GM19238 (cell line): ENCODE data around the gene CRTC2.

ENCODE experiments used
- DNase-seq: peaks from one replicate; pipeline ENCODE4 v3.0.0; 2011; ENCODE audit warnings: low spot score; ENCODE audit not compliant: insufficient read length

Gene CRTC2

DNA sequence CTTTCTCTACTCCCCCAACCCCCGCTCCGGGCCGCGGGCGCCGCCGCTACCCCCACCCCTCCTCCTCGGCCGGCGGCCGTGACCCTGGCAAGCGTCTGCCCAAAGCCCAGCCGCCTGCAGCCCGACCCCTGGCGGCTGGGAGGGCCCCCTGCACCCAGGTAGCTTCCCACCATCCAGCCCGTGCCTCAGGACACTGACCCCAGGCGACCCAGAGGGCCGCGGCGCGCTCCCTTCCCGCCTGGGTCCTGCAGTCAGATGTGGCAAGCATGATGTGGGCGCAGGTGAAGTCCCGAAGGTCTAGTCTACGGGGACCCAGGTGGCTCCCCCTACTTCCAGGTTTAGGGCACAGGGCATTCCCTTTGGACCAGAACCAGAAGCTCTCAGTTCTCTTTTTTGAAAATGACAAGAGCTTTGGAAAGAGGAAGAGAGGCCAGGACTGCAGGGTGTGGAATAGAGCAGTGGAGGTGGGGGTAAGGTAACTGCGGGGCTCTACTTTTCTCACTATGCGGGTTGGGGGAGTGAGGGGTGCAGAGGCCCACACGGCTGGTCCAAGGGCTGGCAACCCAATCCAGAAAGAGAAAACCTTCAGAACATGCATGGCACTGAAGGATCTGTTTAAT lies 11.7 kb downstream of the CRTC2 start, which contains the start of gene DENND4B:
DENND4B (minus strand) TSS at position 97 of the 620 bp plus-strand sequence. CDS start 2,344 bp downstream, outside the sequence.
- DNase-seq: peak; percentile 99

DNA sequence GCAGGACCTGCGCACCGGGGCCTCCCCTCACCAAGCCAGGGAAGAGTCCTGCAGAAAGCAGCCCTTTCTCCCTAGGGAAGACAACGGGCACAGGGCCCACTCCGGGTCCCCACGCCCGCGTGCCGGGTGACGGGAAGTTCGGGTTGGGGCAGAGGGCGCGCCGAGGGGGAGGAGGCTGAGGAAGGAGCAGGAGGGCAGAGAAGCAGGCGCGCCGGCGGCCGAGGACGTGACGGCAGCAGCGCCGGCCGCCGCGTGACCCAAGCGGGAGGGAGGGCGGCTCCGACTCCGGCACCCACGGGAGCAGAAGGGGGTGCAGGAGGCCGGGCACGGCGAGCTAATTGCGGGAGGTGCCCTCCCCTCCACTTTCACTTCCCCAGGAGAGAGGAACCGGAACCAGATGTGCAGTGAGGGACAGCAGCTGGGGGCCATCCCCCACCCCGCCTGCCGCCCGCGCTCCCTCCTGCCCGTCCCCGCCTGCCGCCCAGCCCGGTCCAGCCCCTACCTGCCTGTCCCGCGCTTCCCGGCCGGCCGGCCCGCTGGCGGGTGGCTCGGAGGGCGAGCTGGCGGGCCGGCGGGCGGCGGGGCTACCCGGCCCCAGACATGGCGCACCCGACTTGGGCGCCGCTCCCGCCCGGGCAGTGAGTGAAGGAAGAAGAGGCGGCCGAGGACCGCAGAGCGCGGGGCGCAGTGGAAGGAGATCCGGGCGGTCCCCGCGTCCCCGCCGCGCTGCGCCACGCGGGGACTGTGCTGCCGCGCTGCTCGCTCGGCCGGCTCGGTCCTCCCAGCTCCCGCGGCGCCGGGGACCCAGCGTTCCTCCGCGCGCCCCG lies 12.4 kb downstream of the CRTC2 start:
- peak; percentile 96 for DNase-seq

DNA sequence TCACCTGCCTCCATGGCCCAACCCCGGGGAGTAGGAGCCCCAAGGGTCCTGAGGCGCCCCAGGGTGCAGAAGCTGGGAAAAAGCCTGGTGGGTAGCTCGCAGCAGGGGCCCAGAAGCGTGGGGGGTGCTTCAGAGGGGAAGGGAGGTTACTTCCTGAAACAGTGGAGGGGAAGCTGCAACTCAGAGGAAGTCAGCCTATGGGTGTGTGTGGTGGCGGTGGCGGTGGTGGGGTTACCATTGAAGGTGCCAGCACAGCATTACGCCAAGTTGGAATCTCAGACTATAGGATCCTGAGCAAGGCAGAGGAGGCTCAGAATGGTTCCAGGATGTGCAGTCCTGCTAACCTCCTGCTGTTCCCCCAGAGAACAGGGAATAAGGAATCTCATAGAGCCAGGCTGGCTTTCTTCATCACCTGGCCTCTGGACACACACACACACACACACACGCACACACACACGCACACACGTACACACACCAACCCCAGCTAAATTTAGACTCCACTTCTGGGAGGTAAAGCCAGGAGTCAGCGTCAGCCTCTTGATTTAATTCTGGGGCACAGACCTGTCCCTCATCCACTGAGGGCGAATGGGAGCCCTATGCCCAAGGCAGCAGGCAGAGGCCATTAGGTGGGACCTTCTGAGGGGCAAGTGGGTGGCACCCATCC lies 13.1 kb downstream of the CRTC2 start:
- DNase-seq: peak; percentile 87

DNA sequence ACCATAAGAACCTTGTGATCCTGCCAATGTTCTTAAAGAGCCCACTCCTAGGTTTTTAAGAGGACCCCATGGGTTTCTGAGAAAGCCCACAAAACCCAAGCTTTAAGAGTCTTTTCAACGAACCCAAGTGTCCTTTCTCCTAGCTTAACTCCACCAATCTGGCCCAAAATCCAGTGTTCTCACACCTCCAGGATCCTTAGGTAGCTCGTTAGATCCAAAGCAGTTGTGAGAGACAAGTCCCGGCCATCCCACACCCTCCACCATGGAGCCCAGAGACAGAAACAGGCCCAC lies 13.6 kb downstream of the CRTC2 start:
- DNase-seq: no peak

DNA sequence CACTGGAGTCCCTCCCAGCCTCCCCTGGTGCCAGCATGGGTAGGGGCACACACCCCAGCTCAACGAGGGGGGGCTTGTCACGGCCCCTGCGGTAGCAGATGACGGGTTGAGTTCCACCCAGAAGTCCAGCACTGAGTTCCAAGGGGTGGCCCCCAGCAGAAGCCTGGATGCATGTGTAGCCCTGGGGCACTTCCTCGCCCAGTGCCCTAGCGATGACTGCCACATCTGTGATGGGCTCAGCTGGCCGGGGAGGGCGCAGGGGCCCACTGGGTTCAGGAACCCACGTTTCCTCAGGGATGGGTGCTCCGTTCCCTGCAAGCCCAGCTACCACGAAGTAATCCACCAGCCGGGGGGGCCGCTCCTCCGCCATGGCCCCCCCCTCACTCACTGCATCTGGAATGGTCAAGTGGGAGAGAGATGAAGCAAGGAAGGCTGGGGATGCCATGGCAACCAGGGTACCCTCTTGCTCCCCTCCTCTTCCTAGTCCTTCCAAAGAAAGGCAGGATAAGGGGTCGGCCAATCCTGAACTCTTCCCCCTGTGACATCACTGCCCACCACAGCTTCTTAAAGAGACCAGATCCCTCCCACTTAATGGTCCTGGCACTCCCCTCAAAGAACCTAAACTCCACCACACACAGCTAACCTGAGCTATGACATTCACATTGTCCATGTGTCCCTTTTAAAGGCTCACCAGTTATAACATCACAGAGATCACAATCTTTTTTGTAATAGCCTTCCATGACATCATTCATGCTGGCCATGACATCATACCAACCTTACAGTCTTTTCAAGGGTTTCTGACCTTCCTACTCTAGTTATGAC lies 14.2 kb downstream of the CRTC2 start:
- DNase-seq: no peak

DNA sequence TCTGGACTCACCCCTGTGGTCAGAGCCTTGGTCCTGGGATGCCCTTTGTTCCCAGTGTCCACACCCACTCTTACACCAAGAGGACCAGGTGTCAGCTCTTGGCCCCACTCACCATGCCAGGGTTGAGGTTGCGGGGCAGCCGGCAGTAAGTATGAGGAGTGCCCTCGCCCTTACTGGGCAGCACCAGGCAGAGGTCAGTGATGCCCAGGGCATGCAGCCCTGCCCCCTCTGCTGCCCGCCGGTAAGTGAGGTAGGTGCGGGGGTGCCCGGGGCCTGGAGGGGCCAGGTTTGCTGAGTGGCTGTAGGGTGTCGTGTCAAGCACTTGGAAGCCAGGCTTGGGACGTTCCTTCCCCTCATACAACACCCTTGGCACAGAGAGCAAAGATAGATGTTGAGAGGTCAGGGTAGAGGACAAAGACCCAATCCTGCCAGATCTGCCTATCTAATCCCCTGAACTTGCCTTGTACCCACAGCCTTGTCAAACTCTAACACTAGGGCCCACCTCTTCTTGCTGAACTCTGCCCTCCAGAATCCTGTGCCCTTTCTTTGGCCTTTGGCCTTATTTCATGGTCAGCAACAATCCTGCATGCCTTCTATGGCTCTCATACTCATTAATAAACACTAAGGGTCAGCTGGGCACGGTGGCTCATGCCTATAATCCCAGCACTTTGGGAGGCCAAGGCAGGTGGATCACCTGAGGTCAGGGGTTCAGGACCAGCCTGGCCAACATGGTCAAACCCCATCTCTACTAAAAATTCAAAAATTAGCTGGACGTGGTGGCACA lies 15.5 kb downstream of the CRTC2 start:
- DNase-seq: no peak

DNA sequence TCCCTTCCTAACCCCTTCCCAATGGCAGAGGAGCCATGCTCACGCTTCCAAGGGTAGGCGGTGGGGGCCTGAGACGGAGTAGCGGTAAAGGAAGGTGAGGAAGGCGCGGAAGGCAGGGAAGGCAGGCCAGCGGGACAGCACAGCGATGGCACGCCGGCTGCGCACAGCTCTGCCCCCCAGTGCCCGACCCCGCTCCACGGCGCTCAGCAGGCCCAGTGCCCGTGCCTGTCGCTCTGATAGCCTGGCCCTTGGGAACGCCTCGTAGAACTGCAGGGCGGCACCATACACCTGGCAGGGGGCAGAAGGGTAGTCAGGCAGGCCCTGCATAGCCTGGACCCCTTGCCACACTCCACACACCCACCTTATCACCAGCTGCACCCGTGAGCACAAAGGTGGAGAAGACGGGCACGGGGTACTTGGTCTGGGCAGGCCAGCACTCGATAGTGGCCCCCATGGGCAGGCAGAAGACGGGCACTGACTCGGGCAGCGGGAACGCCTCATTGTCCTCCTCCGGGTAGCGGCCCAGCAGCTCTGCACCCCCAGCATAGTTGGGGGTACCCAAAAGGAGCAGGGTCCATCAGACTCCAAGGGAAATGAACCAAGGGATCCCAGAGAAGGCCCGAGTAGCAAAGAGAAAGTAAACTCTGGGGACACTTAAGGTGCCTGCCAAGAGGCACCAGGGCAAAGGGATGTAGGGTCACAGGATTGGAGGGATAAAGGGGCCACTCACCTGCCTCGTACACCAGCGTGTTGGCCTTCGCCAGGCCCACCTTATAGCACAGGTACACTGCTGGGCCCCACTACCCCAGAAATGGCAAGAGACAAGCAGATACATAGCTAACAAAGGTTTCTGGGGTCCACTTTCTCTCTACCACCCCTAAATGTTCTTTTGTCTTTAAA lies 16.3 kb downstream of the CRTC2 start:
- DNase-seq: no peak

DNA sequence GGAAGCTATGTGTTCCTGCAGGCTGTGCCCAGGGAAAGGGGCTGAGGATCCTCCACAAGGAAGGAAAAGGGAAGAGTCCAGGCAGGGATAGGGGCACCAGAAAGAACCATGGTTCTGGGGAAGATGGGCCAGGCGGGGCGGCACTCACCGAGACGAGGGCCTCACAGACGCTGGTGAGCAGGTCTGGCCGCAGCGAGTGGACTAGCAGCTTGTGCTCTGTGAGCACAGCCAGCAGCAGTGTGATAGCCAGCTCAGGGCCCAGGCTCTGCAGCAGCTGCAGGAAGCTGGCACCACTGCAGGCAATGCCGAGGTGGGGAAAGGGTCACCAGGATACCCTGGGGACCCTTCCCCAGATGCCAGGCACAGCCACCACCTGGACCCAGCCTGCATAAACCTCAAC lies 17.7 kb downstream of the CRTC2 start:
- DNase-seq: no peak

DNA sequence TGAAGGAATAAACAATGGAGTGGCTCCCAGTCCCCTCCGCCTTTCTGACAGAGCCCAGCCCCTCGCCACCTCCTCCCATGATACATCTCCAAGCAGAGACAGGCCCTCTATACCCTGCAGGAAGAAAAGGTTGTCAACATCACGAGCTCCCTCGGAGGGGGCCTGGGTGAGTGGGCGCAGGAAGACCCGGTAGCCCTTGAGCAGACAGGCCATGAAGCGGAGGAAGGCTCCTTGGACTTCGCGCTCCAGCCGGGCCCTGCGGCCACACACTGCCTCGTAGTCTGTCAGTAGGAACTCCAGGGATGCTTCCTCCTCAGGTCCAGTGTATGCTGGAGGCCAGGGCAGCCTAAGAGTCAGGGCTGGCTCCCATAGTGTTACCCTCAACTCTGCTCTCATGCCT lies 18.9 kb downstream of the CRTC2 start:
- DNase-seq: no peak

DNA sequence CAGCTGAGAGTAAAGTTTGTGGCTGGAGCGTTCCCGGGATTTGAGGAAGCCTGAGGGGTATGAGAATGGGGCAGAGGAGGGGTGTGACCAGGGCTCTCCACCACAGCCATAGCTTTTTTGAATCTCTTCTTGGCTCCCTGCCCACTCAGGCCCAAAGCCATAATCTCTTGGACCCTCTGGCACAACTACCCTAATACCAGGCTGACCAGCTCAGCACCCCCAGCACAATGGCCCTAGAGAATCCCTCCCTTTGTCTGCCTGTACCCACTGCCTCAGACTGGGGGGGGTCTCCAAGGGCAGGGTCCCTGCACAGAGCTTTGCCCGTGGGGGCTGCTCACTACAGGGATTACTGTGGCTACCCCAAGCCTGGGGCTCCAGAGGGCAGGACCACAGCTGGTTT lies 19.4 kb downstream of the CRTC2 start:
- DNase-seq: no peak

DNA sequence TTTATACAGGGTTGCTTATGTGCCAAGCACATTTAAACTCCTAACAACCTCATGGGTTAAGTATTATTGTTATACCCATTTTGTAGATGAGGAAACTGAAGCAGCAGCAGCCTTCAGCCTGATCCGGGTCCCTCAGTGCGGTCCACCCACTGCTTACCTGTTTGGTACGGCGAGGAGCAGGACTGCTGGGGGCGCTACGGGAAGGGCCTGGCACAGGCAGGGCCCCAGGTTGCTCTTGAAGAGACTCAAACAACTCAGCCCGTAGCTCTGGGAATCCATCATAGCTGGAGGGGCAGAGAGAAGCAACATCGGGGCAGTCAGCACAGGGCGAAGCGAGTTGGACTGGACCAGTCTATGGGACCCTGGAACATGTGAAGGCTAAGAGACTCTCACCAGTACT lies 21.1 kb downstream of the CRTC2 start:
- DNase-seq: no peak

DNA sequence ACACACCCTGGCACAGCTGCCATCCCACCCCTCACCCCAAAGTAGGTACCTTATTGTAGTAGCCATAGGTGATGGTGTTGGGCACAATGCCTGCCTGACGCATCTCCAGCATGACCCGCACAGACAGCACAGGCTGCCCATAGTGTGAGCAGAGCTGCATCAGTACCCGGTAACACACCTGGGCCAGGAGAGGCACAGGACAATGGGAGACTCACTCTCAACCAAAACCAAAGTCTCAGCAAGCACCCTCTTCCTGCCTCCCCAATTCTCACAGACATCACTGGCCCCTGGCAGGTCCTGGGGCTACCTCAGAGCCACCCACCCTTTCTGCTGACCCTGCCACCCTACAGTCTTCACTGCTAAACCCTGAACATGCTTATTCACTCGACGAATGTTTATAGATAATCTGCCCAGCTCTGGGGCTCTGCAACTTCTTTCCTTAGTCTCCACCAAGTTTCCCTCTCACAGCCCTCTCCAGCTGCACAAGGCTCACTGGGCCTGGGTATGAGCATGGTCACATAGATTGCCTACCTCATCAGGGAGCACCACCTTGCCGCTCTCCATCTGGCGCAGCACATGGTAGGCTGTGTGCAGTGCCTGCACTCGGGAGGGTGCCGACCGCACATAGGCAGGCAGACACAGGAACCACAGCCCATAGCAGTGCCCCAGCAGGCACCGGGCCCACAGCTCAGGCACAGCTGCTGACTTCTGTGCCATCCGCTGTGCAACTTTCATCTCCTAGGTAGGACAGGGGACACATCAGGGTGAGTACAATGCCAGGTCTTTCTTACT lies 22.2 kb downstream of the CRTC2 start:
- no peak for DNase-seq

DNA sequence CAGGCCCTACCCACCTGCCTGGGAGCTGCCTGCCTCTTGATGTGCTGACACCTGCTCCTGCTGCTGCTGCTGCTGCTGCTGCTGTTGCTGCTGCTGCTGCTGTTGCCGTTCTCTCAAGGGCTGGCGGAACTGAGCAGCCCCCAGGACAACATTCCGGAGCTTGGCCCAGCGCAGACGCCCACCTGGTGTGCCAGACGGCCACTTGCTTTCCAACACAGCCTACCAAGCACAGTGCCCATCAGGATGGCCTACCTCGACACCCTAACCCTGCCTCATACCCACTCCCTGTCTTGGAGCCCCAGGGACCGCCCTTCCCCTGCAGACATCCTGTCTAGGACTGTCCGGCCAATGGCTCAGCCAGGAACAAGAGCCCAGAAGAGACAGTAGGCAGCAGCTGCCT lies 23.7 kb downstream of the CRTC2 start:
- no peak for DNase-seq

DNA sequence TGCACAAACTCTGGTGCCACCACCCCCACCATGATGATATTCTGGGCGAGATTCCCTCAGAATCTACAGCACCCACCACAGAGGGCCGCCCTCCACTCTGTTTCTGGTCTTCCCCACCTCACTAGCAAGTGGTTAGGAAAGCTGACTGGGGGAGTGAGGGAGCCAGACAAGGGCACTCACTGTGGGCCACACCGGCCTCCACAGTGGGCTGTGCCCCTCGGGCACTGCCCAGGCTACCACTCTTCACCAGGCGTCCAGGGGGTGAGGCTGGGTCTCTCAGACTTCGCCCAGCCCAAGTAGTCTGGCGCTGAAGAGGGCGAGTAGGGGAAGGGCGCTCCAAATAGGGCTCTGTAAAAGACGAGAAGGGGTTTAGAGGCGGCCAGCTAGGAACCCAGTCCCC lies 24.5 kb downstream of the CRTC2 start:
- no peak for DNase-seq

DNA sequence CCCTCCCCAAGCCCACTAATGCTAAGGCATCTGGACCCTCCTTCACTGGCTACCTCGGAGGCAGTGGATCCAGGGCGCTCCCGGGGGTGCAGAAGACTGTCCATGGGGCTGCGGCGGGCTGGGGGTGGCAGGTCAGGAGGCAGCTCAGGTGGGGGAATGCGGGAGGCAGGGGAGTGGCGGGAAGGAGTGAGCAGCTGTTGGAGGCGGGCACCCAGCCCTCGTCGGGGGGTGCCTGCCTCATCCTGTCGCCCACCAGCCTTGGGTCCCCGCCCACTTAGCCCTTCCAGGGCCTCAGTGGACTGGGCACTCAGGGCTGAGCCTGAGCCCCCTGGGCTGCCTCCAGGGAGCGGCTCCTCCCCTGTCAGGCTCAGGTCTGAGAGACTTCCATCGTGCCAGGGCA lies 25.0 kb downstream of the CRTC2 start:
- DNase-seq: no peak

DNA sequence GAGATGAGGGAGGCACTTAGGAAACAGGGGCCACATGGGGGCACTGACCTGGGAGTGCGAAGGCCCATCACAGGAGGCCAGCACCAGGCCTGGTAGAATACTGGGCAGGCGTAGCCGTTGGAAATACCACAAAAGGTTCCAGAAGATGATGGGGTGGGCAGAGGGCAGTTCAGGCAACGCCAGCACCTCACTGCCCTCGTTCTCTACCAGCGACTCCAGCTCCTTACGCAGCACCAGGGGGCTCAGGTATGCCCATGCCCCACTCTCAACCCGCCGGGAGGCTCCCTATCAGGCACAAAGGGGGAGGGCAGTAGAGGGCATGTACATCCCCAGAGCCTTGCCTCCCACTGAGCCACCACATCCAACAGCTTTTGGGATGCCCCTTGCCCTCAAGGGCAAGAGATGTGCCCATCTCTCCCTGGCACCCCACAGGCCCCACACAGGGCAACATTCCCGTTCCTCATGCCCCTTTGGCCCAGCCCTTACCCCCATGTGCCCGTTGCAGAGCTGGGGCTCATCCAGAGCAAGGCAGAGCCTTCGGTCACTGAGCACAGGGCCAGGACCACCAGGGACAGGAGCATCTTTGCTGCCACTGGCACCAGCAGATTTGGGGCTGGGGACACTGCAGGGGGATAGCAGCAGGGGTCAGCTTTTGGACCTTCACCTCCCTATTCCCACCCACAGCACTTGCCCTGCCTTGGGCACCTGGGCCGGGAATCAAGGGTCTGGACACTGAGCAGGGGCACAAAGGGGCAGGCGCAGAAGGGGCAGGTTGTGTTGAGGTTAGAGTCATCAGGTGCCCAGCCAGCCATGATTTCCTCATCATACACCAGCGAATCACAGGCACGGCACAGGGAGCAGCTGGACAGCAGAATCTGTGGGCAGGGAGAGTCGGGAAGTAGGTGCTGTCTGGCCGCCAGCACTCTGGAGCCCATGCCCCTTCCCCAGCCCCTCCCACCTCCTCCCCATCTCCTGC lies 26.0 kb downstream of the CRTC2 start:
- DNase-seq: no peak

DNA sequence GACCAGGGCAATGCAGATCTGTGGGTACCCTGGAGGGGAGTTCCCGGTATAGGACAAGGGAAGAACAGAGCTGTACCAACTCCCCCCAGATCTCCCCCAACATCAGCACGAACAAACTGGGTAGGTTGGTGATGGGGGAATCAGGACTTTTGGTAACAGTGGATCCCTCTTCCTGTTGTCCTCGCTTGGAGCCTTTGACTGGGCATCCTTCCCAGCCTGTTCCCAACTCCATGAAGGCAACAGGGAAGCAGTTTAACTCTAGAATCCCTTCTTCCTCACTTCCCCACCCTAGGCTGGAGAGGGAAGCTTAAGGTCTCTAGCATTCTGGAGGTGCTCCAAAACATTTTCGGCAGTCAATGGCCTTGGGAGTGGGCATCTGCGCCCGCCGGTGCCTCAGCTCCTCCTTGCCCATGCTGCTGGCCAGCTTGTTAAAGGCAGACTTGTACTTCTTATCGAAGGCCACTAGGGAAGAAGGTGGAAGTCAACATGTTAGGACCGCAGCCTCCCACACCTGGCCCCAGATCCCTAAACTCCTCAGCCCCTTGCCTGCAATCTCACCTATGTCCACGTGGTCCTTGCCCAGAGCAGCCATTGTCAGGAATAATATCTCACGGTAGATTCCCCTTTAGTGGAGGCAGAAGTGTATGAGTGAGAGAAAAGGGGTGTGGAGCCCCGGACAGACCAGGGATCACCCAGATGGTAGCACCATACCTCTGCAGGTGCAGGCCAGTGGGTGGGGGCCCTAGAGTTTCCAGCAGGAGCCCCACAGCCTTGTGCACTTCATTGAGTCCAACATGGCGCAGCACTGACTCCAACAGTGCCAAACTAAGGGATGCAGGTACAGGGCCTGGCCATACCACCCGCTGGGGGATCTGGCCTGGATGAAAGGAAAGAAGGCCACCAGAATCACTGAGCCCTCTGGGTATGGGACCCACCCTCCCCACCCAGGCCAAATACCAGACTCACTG lies 28.1 kb downstream of the CRTC2 start:
- DNase-seq: no peak
